Vagina (tissue), 2 donors: ENCODE measurements around the gene SERPINC1. TPM values are rescaled to one million over a fixed set of nuclear protein-coding genes. Genes with fewer than 3 reads are reported as not detected.

ENCODE experiments used
- DNase-seq, 2 donors: peaks; one replicate each; pipeline ENCODE4 v3.0.0-alpha.2; 2017; ENCODE audit errors: extremely low spot score in 2 of 2
- H3K27ac ChIP-seq: fragments of 200-600 bp; sonication (generic); one replicate; pipeline ENCODE4 v1.5.1; 2019
- H3K27me3 ChIP-seq: fragments of 200-600 bp; sonication (generic); one replicate; pipeline ENCODE4 v1.5.1; 2019
- H3K36me3 ChIP-seq, 2 donors: fragments of 200-600 bp; sonication (generic); one replicate each; pipeline ENCODE4 v1.5.1; 2017 to 2019
- H3K4me1 ChIP-seq: fragments of 200-600 bp; sonication (generic); one replicate; pipeline ENCODE4 v1.5.1; 2019
- H3K4me3 ChIP-seq, 2 donors: fragments of 200-600 bp; sonication (generic); 1 replicate in 1 of 2; 2 replicates in 1 of 2; pipeline ENCODE4 v1.5.1; 2016 to 2019
- H3K9me3 ChIP-seq: fragments of 200-600 bp; sonication (generic); one replicate; pipeline ENCODE4 v1.5.1; 2019
- CTCF ChIP-seq, 3 experiments: fragments of 450-650 bp in 2 of 3; fragments of 200-600 bp in 1 of 3; sonication (generic) in 1 of 3; IDR thresholded peaks; one replicate each; pipeline ENCODE4 v1.5.1; 2017 to 2019; ENCODE audit warnings: antibody characterized with exemption in 3 of 3, mild to moderate bottlenecking in 2 of 3, moderate library complexity in 2 of 3
- POLR2A ChIP-seq, 2 donors: fragments of 450-650 bp; IDR thresholded peaks; one replicate each; pipeline ENCODE4 v1.6.1; 2017; ENCODE audit warnings: antibody characterized with exemption in 2 of 2, mild to moderate bottlenecking in 2 of 2, moderate library complexity in 2 of 2
- POLR2AphosphoS5 ChIP-seq, 2 donors: sonication (generic); formaldehyde crosslinking; IDR thresholded peaks; one replicate each; pipeline ENCODE4 v1.9.0; 2017; ENCODE audit warnings: antibody characterized with exemption in 2 of 2, mild to moderate bottlenecking in 2 of 2, low read depth in 1 of 2; ENCODE audit not compliant: insufficient read depth in 1 of 2
- intact Hi-C: fragments of 100-400 bp; cut with DNase I; formaldehyde crosslinking; loops from one replicate; pipeline ENCODE4 v1.15.1; 2023
- total RNA-seq: library from RNA; depleted of rRNA; stranded (reverse); fragments of >200 nt; gene quantifications from one replicate; pipeline ENCODE4 v1.2.3, GENCODE V29; 2016

Gene SERPINC1
- total RNA-seq, 1 donor from 2014 or later: not detected

GRCh38 chr1:173925306-173926242 lies 8.4 kb upstream of the SERPINC1 start:
- no peaks in the 10 kb centered on the region for H3K4me1 ChIP-seq
- no peaks in the 10 kb centered on the region for H3K9me3 ChIP-seq
- H3K27me3 ChIP-seq: no peaks in the 10 kb centered on the region
- TF ChIP-seq POLR2AphosphoS5 (IDR thresholded peaks at IDR 0.05; ENCODE audit: insufficient read depth in 1 of 2, low read depth in 1 of 2) (no peak), CTCF (IDR thresholded peaks at IDR 0.05) (no peak), POLR2A (IDR thresholded peaks at IDR 0.05) (no peak)
- intact Hi-C loops: no loop called here
- no peak for DNase-seq
- H3K27ac ChIP-seq: no peak overlapping the region
- no peaks in the 10 kb centered on the region for H3K36me3 ChIP-seq
- H3K4me3 ChIP-seq: no peak overlapping the region

- intact Hi-C loops: no loop called here
- no peak overlapping the region for H3K27ac ChIP-seq
- no peaks in the 10 kb centered on the region for H3K36me3 ChIP-seq
- no peak for DNase-seq
- no peaks in the 10 kb centered on the region for H3K27me3 ChIP-seq
- no peaks in the 10 kb centered on the region for H3K9me3 ChIP-seq
- no peak for TF ChIP-seq POLR2AphosphoS5 (IDR thresholded peaks at IDR 0.05; ENCODE audit: insufficient read depth in 1 of 2, low read depth in 1 of 2)
- TF ChIP-seq POLR2A (IDR thresholded peaks at IDR 0.05): no peak
- TF ChIP-seq CTCF (IDR thresholded peaks at IDR 0.05): no peak
- no peak overlapping the region for H3K4me3 ChIP-seq
- H3K4me1 ChIP-seq: no peaks in the 10 kb centered on the region
These were observed 3.7 kb upstream of the SERPINC1 start for GRCh38 chr1:173920861-173921260.

- Histone ChIP-seq H3K4me3 (no peak overlapping the region), H3K27ac (no peak overlapping the region), H3K9me3 (no peaks in the 10 kb centered on the region), H3K36me3 (no peaks in the 10 kb centered on the region), H3K27me3 (no peaks in the 10 kb centered on the region), H3K4me1 (no peaks in the 10 kb centered on the region)
- TF ChIP-seq CTCF (IDR thresholded peaks at IDR 0.05) (no peak), POLR2AphosphoS5 (IDR thresholded peaks at IDR 0.05; ENCODE audit: insufficient read depth in 1 of 2, low read depth in 1 of 2) (no peak), POLR2A (IDR thresholded peaks at IDR 0.05) (no peak)
- no peak for DNase-seq
- intact Hi-C loops: no loop called here
These were observed 737 bp upstream of the SERPINC1 start for GRCh38 chr1:173917635-173918493.

- TF ChIP-seq POLR2AphosphoS5 (IDR thresholded peaks at IDR 0.05; ENCODE audit: insufficient read depth in 1 of 2, low read depth in 1 of 2) (no peak), CTCF (IDR thresholded peaks at IDR 0.05) (no peak), POLR2A (IDR thresholded peaks at IDR 0.05) (no peak)
- Histone ChIP-seq H3K4me1 (no peaks in the 10 kb centered on the region), H3K27me3 (no peaks in the 10 kb centered on the region), H3K36me3 (no peaks in the 10 kb centered on the region), H3K9me3 (no peaks in the 10 kb centered on the region), H3K27ac (no peak overlapping the region), H3K4me3 (no peak overlapping the region)
- intact Hi-C loops: no loop called here
- no peak for DNase-seq
These were observed 460 bp downstream of the SERPINC1 start for GRCh38 chr1:173916667-173917066.
